ACHN (cell line): ENCODE data around the gene TTK.
"Not testable (repeated sequence)": the region's sequence is repeated elsewhere in the genome, so short reads cannot be mapped to it uniquely, and the experiment has no call there.

Source experiments
- DNase-seq: peaks from one replicate; pipeline ENCODE4 v3.0.0-alpha.2; 2015
- in situ Hi-C: cut with HindIII; loops from 2 replicates; pipeline ENCODE4 v1.10.0; 2017; ENCODE audit warnings: low sequenced_read_pairs, low pct_ligation_motif_present, low pct_unique_long_range_greater_than_20kb

The TTK gene

DNA sequence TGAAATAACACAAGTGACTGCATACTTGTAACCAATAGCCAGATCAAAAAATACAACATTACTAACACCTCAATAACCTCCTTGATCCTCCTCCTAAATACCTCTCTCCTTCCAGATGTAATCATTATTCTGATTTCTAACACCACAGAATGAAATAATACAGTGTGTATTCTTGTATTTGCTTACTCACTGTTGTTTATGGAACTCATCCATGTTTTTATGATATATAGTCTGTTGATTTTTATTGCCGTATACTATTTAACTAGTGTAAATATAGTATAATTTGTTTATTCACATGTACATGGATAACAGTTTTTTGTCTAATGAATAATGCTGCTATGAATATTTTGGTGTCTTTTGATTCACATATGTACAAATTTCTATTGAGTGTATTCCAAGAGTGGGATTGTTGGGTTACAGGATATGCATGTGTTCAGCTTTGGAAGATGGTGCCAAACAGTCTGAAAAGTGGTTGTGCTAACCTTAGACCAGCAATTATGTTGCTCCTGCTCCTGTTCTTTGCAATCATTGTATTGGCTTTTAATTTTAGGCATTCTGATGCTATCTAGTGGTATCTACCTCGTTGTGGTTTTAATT lies 11.5 kb downstream of the TTK start:
- in situ Hi-C loops: no loop called here
- no peak for DNase-seq

DNA sequence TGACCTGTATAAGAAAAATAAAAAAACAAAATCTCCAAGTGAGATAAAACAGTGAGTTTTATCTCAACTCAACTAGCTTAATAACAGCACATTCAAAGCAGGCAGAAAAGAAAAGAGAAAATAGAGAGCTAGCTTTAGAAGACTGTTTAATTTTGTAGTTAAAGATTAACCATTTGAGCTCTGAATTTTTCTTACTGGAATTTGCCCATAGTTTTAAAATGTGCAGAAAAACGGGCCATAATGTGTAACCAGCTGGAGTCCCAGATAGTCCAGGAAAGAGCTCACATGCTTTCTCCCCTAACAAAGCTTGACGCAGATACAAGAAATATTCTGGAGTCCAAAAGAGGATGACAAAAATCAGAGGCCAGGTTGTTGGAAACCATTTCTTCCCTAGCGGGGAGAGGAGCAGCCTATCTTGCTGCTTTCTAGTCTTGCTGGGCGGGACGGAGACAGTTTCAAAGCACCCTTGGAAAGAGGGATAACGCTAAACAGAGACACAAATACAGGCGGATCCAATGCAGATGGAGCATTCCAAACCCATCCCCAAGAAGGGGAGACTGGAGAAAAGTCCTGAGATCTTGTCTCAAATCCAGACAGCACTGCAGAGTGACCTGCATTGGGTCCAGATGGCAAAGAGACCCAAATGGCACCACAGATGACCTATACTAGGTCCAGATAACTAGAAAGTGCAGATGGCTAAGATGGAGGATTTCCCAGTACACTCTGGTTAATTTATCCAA lies 16.1 kb downstream of the TTK start:
- in situ Hi-C loops: no loop called here
- DNase-seq: peak; percentile 10

- no peak for DNase-seq
- in situ Hi-C loops: no loop called here
Observed at GRCh38 chr6:80021131-80021530, 16.7 kb downstream of the TTK start.

DNA sequence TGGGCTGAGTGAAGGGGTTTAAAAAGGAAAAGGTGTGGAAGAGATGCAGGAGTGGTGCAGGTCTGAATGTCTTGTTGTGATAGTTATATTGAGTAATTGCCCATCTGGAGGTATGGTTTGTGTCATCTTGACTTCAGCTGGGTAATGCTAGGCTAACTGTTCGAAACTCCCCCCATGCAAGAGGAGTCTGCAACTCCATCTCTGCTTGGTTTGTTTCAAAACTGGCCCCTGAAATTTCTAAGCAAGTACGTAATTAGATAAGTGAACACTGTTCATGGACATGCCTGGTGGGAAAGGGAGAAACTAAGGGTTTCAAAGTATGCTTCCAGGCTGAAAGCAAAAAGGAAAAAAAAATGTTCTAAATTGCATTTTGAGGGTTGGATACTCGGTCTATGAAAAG lies 17.1 kb downstream of the TTK start:
- in situ Hi-C loops: no loop called here
- no peak for DNase-seq

DNA sequence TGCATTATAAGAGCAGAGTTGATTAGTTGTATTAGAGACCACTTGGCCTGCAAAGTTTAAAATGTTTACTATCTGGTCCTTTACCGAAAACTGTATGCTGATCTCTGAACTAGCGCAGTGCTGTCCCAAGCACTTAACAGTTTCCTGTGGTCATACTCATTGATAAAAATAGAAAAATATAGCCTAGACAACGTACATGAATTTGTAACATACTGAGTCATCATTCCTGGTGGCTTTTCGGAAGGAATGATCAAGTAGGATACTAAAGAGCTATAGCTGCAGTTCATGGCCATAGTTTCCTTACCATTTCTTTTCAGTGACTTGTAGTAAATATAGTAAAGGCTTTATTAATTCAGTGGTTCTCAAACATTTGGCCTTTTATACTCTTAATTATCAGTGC lies 18.4 kb downstream of the TTK start:
- in situ Hi-C loops: no loop called here
- no peak for DNase-seq

- DNase-seq: no peak
- in situ Hi-C loops: no loop called here
Observed at GRCh38 chr6:80028589-80028988, 24.1 kb downstream of the TTK start.

DNA sequence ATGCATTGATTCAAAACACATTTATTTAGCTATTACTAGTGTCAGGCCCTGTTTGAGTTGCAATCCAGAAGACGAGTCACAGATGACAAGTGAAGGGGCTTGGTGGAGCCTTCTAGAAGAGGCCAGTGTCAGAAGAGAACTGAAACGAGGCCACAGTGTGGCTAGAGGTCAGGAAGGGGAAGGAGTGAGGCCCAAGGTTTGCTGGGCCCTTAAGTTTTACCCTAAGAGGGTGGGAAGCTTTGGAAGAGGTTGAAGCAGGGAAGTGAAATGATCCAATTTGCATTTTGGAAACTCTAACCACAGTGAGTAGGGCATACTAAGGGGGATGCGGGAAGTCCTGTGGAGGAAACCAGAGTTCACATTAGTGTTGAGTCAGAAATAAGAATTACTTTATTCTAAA lies 25.0 kb downstream of the TTK start:
- in situ Hi-C loops: no loop called here
- DNase-seq: no peak

DNA sequence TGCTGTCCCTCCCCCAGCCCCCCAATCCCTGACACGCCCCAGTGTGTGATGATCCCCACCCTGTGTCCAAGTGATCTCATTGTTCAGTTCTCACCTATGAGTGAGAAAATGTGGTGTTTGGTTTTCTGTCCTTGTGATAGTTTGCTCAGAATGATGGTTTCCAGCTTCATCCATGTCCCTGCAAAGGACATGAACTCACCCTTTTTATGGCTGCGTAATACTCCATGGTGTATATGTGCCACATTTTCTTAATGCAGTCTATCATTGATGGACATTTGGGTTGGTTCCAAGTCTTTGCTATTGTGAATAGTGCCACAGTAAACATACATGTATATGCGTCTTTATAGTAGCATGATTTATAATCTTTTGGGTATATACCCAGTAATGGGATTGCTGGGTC lies 43.8 kb downstream of the TTK start:
- in situ Hi-C loops, DNase-seq: not testable (repeated sequence)

GRCh38 chr6:80060774-80061173 lies 56.3 kb downstream of the TTK start:
- no peak for DNase-seq
- in situ Hi-C loops: no loop called here

DNA sequence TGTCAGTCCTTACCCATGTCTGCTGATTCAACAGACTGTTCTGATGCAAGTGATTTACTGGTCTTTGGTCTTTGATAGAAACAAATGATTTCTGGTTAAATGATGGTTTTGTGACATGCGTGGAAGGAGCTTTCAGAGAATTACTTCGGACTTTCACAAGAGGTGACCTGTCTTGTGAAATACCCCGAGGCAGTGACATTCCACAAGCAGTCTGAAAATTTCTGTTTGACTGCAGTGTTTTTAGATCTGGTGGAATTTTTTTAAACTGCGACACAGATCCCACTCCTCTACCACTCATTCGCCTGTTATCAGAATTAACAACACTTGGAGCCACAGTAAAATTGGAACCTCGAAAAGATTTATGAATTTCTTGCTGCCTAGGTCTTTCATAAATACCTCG lies 63.7 kb downstream of the TTK start:
- in situ Hi-C loops, DNase-seq: not testable (repeated sequence)

GRCh38 chr6:80070431-80070830 lies 66.0 kb downstream of the TTK start:
- in situ Hi-C loops, DNase-seq: not testable (repeated sequence)

GRCh38 chr6:80077067-80077466 lies 72.6 kb downstream of the TTK start:
- in situ Hi-C loops: no loop called here
- no peak for DNase-seq

DNA sequence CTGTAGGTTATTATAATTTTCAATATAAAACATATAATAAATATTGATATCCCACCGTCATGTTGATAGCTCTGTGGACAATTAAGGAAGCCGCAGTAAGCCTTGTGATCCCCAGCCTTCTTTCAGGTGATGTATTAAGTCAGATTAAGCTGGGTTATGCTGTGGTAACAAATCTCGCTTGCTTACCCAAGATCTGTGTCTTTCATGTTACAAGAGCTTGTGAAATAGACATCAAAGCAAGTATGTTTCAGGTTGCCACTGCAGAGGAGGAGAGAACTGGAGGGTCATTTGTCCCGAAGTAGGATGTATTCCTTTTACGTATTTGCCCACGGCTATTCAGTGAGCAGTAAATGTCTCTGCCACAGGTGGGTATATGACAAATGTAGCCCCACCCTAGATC lies 84.2 kb downstream of the TTK start:
- DNase-seq: no peak
- in situ Hi-C loops: no loop called here

DNA sequence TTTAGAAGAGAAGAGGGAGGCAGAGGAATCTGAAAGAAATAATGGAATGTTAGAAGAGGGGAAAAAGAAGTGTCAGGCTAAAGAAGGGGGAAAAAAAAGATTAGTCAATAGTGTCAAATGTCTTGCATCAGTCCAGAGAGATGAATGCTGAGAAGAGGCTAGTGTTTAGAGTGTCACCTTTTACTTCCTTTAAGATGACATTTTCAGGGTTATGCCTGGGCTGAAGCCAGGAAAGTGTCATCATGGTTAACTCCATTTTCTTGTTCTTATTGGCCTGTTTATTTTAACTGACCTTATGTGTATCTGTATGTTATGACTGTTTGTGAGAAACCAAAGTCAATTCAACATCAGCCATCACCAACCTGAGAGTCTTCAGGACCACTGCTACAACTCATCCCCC lies 87.1 kb downstream of the TTK start:
- DNase-seq: no peak
- in situ Hi-C loops: no loop called here
